Parathyroid adenoma (tissue), 2 donors: ENCODE results near the gene BEGAIN.

Experiments used
- H2AFZ ChIP-seq: fragments of 300-600 bp; sonication (generic); one replicate; pipeline ENCODE4 v1.7.0; 2017; ENCODE audit warnings: antibody characterized with exemption, mild to moderate bottlenecking
- H3K27ac ChIP-seq: fragments of 300-600 bp; sonication (generic); one replicate; pipeline ENCODE4 v1.7.0; 2017
- H3K27me3 ChIP-seq: fragments of 300-600 bp; sonication (generic); one replicate; pipeline ENCODE4 v1.7.0; 2017; ENCODE audit warnings: low read length; ENCODE audit not compliant: control insufficient read depth, insufficient read depth
- H3K36me3 ChIP-seq: fragments of 300-600 bp; sonication (generic); one replicate; pipeline ENCODE4 v1.7.0; 2017; ENCODE audit warnings: low read length; ENCODE audit not compliant: control insufficient read depth, insufficient read depth
- H3K4me1 ChIP-seq: fragments of 300-600 bp; sonication (generic); one replicate; pipeline ENCODE4 v1.7.0; 2017; ENCODE audit warnings: control low read depth
- H3K4me2 ChIP-seq: fragments of 300-600 bp; sonication (generic); one replicate; pipeline ENCODE4 v1.7.0; 2017; ENCODE audit warnings: low read length
- H3K4me3 ChIP-seq: fragments of 300-600 bp; sonication (generic); one replicate; pipeline ENCODE4 v1.7.0; 2017; ENCODE audit warnings: low read depth, low read length
- H3K79me2 ChIP-seq: fragments of 300-600 bp; sonication (generic); one replicate; pipeline ENCODE4 v1.7.0; 2017; ENCODE audit warnings: control low read depth
- H3K9ac ChIP-seq: fragments of 300-600 bp; sonication (generic); one replicate; pipeline ENCODE4 v1.7.0; 2017; ENCODE audit warnings: mild to moderate bottlenecking
- H3K9me3 ChIP-seq: fragments of 300-600 bp; sonication (generic); one replicate; pipeline ENCODE4 v1.7.0; 2017; ENCODE audit warnings: low read length; ENCODE audit not compliant: control insufficient read depth
- TF ChIP-seq, protein P1 (sequence below): fragments of 300-600 bp; sonication (generic); IDR thresholded peaks from one replicate; pipeline ENCODE4 v1.7.0; 2017; ENCODE audit warnings: antibody characterized with exemption, mild to moderate bottlenecking
- donor health status: primary hyperparathyroidism.

BEGAIN gene

GRCh38 chr14:100605706-100606686 lies 18.8 kb upstream of the BEGAIN start:
- H3K4me2 ChIP-seq = no peak overlapping the region
- H2AFZ ChIP-seq = no peak overlapping the region
- H3K9me3 ChIP-seq = no peaks in the 10 kb centered on the region
- H3K4me3 ChIP-seq = no peak overlapping the region
- no peak overlapping the region for H3K27ac ChIP-seq
- H3K4me1 ChIP-seq = no peaks in the 10 kb centered on the region
- no peaks in the 10 kb centered on the region for H3K36me3 ChIP-seq
- H3K27me3 ChIP-seq = no peaks in the 10 kb centered on the region
- no peak overlapping the region for H3K9ac ChIP-seq
- H3K79me2 ChIP-seq = no peaks in the 10 kb centered on the region
- TF ChIP-seq, protein P1, sequence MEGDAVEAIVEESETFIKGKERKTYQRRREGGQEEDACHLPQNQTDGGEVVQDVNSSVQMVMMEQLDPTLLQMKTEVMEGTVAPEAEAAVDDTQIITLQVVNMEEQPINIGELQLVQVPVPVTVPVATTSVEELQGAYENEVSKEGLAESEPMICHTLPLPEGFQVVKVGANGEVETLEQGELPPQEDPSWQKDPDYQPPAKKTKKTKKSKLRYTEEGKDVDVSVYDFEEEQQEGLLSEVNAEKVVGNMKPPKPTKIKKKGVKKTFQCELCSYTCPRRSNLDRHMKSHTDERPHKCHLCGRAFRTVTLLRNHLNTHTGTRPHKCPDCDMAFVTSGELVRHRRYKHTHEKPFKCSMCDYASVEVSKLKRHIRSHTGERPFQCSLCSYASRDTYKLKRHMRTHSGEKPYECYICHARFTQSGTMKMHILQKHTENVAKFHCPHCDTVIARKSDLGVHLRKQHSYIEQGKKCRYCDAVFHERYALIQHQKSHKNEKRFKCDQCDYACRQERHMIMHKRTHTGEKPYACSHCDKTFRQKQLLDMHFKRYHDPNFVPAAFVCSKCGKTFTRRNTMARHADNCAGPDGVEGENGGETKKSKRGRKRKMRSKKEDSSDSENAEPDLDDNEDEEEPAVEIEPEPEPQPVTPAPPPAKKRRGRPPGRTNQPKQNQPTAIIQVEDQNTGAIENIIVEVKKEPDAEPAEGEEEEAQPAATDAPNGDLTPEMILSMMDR = no peak

DNA sequence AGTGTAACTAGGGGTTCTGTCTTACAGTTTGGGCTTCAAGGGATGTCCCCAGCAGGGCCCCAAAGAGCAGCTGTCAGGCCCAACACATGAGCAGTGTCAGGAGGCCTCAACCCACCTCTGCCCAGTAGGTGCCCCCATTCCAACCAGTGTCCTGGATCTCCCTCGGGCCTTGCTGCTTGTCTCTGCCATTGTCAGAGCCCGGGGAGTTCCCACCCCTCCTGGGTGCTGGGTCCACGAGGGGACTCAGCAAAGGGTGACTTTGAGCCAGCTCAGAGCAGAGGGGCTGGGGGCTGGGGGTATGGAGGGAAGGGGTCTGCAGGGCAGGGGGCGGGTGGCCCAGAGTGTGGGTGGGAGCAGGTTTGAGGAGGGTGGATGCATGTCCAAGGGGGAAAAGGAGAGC lies 18.0 kb upstream of the BEGAIN start:
- Histone ChIP-seq H3K27me3 (no peaks in the 10 kb centered on the region), H3K36me3 (no peaks in the 10 kb centered on the region), H3K9me3 (no peaks in the 10 kb centered on the region), H3K4me2 (no peak overlapping the region), H3K4me3 (no peak overlapping the region), H3K27ac (no peak overlapping the region), H3K9ac (no peak overlapping the region), H3K4me1 (no peaks in the 10 kb centered on the region), H2AFZ (no peak overlapping the region), H3K79me2 (no peaks in the 10 kb centered on the region)
- TF ChIP-seq, protein P1 = no peak

GRCh38 chr14:100604709-100605108 lies 17.5 kb upstream of the BEGAIN start:
- H3K36me3 ChIP-seq = no peaks in the 10 kb centered on the region
- no peak overlapping the region for H3K27ac ChIP-seq
- no peaks in the 10 kb centered on the region for H3K9me3 ChIP-seq
- H3K27me3 ChIP-seq = no peaks in the 10 kb centered on the region
- H3K79me2 ChIP-seq = no peaks in the 10 kb centered on the region
- no peak overlapping the region for H2AFZ ChIP-seq
- H3K4me2 ChIP-seq = no peak overlapping the region
- H3K9ac ChIP-seq = no peak overlapping the region
- no peak overlapping the region for H3K4me3 ChIP-seq
- TF ChIP-seq, protein P1 = no peak
- H3K4me1 ChIP-seq = no peaks in the 10 kb centered on the region

DNA sequence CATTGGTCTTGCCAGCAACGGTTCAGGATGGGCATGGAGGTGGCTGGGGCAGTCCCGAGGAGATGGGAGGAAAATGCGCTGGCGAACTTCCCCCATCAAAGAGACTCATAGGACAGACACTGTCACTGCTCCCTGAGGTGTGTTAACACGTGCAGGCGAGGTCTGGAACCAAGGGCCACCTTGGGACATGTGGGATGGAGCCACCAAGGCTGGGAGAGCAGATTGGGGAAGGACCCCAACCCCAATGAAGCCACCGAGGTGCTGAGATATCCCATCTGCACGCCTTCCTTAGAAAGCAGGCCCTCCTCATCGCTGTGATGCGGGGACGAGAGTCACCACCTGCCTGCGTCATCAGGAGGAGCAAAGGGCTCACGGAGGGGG lies 16.9 kb upstream of the BEGAIN start:
- H3K4me2 ChIP-seq = no peak overlapping the region
- H3K9me3 ChIP-seq = no peaks in the 10 kb centered on the region
- H3K4me3 ChIP-seq = no peak overlapping the region
- H3K36me3 ChIP-seq = no peaks in the 10 kb centered on the region
- no peaks in the 10 kb centered on the region for H3K79me2 ChIP-seq
- no peaks in the 10 kb centered on the region for H3K27me3 ChIP-seq
- TF ChIP-seq, protein P1 = no peak
- no peak overlapping the region for H2AFZ ChIP-seq
- H3K9ac ChIP-seq = no peak overlapping the region
- no peaks in the 10 kb centered on the region for H3K4me1 ChIP-seq
- H3K27ac ChIP-seq = no peak overlapping the region
